Sigmoid colon (tissue), 4 donors: ENCODE data around the gene NRXN3.

Experiments
- EP300 ChIP-seq, 4 donors: sonication (generic); formaldehyde crosslinking; IDR thresholded peaks; one replicate each; pipeline ENCODE4 v1.6.1; 2017; ENCODE audit warnings: antibody characterized with exemption in 4 of 4
- POLR2A ChIP-seq, 2 donors: fragments of 450-650 bp; IDR thresholded peaks; one replicate each; pipeline ENCODE4 v1.6.1; 2016; ENCODE audit warnings: antibody characterized with exemption in 2 of 2, mild to moderate bottlenecking in 2 of 2, moderate library complexity in 2 of 2
- TF ChIP-seq, protein P1 (sequence below), 4 experiments: fragments of 450-650 bp in 3 of 4; fragments of 200-600 bp in 1 of 4; IDR thresholded peaks; one replicate each; pipeline ENCODE4 v1.5.1; 2016 to 2019; ENCODE audit warnings: antibody characterized with exemption in 4 of 4, mild to moderate bottlenecking in 3 of 4, moderate library complexity in 2 of 4

DNA sequence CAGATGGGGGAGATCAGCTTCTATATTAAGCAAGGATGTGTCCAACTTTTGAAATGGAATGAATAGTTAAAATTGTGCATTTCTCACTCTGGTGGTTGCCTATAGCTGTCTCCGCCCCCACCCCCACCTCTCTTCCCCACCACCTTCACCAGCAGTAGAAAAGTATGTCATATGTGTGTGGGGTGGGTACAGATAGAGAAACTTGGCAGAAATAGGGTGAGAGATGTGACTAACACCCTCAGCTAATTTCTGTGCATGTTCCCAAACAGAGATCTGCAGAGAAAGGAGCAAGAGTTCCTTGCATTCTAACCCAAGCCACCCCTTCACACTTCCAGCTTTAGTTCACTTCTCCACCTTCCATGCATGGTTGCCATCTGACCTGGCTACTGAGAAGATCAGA is 980.1 kb downstream of the NRXN3 start:
- no peak for TF ChIP-seq POLR2A (IDR thresholded peaks at IDR 0.05)
- TF ChIP-seq, protein P1, sequence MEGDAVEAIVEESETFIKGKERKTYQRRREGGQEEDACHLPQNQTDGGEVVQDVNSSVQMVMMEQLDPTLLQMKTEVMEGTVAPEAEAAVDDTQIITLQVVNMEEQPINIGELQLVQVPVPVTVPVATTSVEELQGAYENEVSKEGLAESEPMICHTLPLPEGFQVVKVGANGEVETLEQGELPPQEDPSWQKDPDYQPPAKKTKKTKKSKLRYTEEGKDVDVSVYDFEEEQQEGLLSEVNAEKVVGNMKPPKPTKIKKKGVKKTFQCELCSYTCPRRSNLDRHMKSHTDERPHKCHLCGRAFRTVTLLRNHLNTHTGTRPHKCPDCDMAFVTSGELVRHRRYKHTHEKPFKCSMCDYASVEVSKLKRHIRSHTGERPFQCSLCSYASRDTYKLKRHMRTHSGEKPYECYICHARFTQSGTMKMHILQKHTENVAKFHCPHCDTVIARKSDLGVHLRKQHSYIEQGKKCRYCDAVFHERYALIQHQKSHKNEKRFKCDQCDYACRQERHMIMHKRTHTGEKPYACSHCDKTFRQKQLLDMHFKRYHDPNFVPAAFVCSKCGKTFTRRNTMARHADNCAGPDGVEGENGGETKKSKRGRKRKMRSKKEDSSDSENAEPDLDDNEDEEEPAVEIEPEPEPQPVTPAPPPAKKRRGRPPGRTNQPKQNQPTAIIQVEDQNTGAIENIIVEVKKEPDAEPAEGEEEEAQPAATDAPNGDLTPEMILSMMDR (IDR thresholded peaks at IDR 0.05): no peak
- TF ChIP-seq EP300 (IDR thresholded peaks at IDR 0.05): no peak
